Stimulated activated naive CD8-positive, alpha-beta T cell treated with anti-CD3 and anti-CD28 coated beads, Interleukin-15, amount 100 ng/mL, for 72 hours (primary cell): ENCODE results near the gene TBXAS1.
A peak's percentile ranks its signal among the peaks of the same experiment; 100 is the strongest.

Source experiments
- ATAC-seq: fragments of 150-1000 bp; cut with Tn5 transposase; 2 replicates; pipeline ENCODE4 v1.10.0; 2021; ENCODE audit warnings: mild to moderate bottlenecking, moderate library complexity
- DNase-seq, 2 donors: peaks; one replicate each; pipeline ENCODE4 v3.0.0; 2021 to 2022
- H3K27ac Mint-ChIP-seq, 2 donors: one replicate each; pipeline ENCODE4 v1.8.0; 2022; ENCODE audit warnings: mild to moderate bottlenecking in 2 of 2, mixed read lengths in 2 of 2, moderate library complexity in 2 of 2
- H3K27me3 Mint-ChIP-seq: one replicate; pipeline ENCODE4 v1.8.0; 2022; ENCODE audit warnings: mixed read lengths
- H3K4me1 Mint-ChIP-seq: one replicate; pipeline ENCODE4 v1.8.0; 2022; ENCODE audit warnings: mild to moderate bottlenecking, mixed read lengths
- H3K4me3 Mint-ChIP-seq, 2 donors: one replicate each; pipeline ENCODE4 v1.8.0; 2022; ENCODE audit warnings: mild to moderate bottlenecking in 2 of 2, mixed read lengths in 2 of 2, moderate library complexity in 1 of 2
- H3K9me3 Mint-ChIP-seq, 2 donors: one replicate each; pipeline ENCODE4 v1.8.0; 2022; ENCODE audit warnings: mixed read lengths in 2 of 2

Gene TBXAS1

DNA sequence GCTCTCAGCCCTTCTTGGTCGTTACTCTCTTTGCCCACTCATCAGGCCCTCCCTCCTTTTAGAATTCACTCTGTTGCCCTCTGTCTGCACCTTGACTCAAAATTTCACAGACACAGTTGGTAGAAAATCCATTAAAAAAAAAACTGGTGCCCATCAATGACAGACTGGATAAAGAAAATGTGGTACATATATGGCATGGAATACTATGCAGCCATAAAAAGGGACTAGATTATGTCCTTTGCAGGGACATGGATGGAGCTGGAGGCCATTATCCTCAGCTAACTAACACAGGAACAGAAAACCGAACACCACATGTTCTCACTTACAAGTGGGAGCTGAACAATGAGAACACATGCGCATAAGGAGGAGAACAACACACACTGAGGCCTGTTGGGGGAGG, 118.0 kb downstream of the TBXAS1 start:
- Mint-ChIP-seq H3K27me3 (peaks cover 27% of the 10 kb centered on the region), H3K4me1 (no peaks in the 10 kb centered on the region), H3K4me3 (no peak overlapping the region), H3K9me3 (peaks cover 13 to 26% of the 10 kb centered on the region in 2 donors), H3K27ac (no peak overlapping the region)
- no peak for DNase-seq
- no peak for ATAC-seq

DNA sequence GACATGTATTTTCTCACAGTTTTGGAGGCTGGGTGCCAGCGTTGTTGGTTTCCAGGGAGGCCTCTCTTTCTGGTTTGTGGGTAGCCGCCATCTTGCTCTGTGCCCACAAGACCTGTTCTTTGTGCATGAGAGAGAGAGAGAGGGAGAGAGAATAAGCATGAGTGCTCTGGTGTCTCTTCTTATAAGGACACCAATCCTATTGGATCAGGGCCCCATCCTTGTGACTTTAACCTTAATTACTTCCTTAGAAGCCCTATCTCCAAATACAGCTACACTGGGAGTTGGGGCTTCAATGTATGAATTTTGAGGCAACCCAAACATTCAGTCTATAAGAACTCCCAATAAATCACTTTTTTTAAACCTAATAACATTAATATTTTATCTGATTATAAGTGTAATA, 119.1 kb downstream of the TBXAS1 start:
- ATAC-seq, result no peak
- Mint-ChIP-seq H3K4me3 (no peak overlapping the region), H3K27me3 (peaks cover 26% of the 10 kb centered on the region), H3K27ac (no peak overlapping the region), H3K4me1 (no peaks in the 10 kb centered on the region), H3K9me3 (peaks cover 13 to 26% of the 10 kb centered on the region in 2 donors)
- DNase-seq, result no peak

DNA sequence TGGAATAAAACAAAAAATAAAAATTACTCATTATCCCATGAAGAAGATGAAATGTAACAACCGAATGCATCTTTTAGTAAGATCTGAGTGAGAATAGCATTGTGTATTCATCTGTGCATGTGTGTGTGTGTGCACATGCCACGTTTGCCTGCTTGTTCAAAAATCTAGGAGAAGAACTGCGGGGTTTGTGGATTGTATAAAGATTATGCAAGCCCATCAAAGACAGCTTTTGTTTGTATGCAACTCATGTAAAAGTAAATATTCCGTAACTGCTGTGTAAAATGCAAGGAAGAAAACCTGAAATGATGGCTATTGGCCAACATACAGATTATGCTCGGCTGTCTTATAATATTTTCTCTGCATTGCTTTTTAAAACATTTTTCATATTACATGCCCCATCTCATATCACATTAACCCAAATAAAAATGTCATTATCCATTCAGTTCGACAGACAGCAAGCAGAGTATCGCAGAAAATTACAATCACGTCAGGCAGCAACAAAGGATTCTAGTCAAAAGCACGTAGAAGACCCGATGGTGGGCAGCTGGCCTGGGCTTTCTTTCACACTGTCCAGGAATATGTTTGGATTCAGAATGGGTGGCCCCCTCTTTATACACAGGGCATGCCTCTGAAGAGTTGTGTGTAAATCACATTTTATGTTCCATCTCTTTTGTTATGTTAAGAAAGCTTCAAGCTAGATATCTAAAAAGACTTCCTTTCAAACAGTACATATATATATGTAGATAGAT, 119.7 kb downstream of the TBXAS1 start:
- Mint-ChIP-seq H3K27me3 (peaks cover 20% of the 10 kb centered on the region), H3K4me1 (no peaks in the 10 kb centered on the region), H3K4me3 (no peak overlapping the region), H3K9me3 (peaks cover 13 to 26% of the 10 kb centered on the region in 2 donors), H3K27ac (no peak overlapping the region)
- DNase-seq, result no peak
- no peak for ATAC-seq

DNA sequence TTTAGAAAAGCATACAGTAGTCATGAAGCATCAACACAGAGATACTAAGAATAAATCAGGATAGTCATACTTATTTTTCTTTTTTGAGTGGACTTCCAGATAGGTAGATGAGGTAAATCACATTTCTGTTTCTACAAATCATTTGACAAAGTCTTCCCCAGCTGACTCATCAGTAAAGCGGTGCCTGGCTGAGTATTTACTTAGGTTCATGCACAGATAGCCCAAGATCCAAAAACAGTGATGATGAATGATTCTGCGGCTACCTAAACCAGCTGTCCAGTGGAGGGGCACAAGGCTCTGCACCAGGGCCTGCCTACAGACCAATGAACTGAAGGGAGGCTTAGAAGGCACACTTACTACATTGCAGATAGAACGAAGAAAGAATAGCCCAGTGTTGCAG, 120.6 kb downstream of the TBXAS1 start:
- no peak for DNase-seq
- no peaks in the 10 kb centered on the region for H3K4me1 Mint-ChIP-seq
- H3K4me3 Mint-ChIP-seq, result no peak overlapping the region
- peaks cover 12% of the 10 kb centered on the region for H3K27me3 Mint-ChIP-seq
- peaks cover 13 to 26% of the 10 kb centered on the region in 2 donors for H3K9me3 Mint-ChIP-seq
- H3K27ac Mint-ChIP-seq, result no peak overlapping the region
- ATAC-seq, result no peak

DNA sequence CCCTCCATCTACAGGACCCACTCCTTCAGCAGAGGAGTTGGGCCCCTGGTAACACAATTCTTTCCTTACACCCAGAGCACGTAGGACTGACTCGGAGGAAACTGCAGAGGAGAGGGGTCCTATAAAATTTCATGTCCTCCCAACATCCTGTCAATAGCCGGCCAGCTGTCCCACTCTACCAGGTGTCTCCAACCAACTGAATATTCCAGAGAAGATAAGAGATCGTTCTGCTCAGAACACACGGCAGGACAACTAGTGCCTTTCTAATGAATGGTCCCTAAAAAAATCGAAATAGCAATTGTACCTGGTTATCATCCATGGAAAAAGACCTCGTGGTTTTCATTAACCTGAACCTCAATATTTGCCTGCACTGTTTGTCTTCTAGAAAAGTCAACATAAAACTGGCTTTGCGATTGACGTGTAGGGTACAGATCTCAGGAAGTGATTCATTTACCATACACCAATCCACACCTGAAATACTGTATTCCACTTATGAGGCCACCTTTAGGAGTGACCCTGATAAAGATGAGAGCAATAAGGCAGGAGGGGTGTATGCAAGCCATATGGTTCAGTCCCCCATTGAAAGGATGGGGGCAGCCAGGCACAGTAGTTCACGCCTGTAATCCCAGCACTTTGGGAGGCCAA, 121.9 kb downstream of the TBXAS1 start:
- DNase-seq (no peak), ATAC-seq (no peak)
- H3K9me3 Mint-ChIP-seq, result peaks cover 7 to 14% of the 10 kb centered on the region in 2 donors
- no peak overlapping the region for H3K4me3 Mint-ChIP-seq
- no peak overlapping the region for H3K27ac Mint-ChIP-seq
- no peaks in the 10 kb centered on the region for H3K4me1 Mint-ChIP-seq
- H3K27me3 Mint-ChIP-seq, result no peaks in the 10 kb centered on the region

DNA sequence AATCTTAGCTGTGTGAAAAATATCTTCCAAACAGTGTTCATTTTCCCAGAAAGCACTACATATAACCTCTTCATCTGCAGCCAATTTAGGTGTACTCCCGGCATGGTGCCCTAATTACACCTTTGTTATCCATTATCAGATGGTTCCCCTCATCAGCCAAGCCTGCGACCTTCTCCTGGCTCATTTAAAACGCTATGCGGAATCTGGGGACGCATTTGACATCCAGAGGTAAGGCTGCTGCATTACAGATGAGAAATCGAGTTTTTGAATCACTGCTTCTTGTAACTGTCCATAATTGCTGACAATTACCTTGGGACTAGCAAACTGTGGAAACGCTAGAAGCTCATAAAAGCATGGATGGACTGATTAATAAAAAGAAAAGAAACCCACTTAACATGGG, 124.2 kb downstream of the TBXAS1 start:
- no peak overlapping the region for H3K27ac Mint-ChIP-seq
- no peaks in the 10 kb centered on the region for H3K27me3 Mint-ChIP-seq
- DNase-seq (no peak), ATAC-seq (no peak)
- H3K9me3 Mint-ChIP-seq, result no peaks in the 10 kb centered on the region
- H3K4me3 Mint-ChIP-seq, result no peak overlapping the region
- no peaks in the 10 kb centered on the region for H3K4me1 Mint-ChIP-seq

DNA sequence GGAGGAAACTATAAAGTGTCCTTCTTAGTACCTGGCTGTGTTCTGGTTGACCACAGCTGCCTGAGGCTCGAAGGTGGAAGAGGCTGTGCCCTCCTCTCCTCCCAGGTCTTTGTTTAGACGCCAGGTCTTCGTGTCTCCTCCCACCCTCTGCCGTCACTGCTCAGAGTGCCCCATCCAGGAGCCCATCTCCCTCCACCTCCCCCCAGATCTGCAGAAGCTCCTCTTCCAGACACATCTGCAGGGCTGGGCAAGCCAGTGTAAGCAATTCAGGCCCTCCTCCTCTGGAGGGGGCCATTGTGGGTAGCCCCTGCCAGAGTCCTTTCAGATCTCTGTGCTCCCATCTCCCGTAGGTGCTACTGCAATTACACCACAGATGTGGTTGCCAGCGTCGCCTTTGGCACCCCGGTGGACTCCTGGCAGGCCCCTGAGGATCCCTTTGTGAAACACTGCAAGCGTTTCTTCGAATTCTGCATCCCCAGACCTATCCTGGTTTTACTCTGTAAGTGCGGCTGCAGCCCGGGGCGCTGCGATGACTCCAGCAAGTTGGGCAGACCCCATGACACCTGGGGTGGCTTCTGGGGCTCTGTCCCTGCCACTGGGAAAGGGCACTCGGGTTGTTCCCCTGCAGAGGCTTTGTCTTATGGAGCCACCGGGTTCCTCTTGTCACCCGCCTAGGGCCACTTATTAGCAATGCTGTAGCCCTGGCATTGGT, 126.2 kb downstream of the TBXAS1 start:
- DNase-seq, result no peak
- Mint-ChIP-seq H3K4me3 (no peak overlapping the region), H3K27ac (no peak overlapping the region), H3K9me3 (no peaks in the 10 kb centered on the region), H3K4me1 (peaks cover 2% of the 10 kb centered on the region), H3K27me3 (no peaks in the 10 kb centered on the region)
- no peak for ATAC-seq

DNA sequence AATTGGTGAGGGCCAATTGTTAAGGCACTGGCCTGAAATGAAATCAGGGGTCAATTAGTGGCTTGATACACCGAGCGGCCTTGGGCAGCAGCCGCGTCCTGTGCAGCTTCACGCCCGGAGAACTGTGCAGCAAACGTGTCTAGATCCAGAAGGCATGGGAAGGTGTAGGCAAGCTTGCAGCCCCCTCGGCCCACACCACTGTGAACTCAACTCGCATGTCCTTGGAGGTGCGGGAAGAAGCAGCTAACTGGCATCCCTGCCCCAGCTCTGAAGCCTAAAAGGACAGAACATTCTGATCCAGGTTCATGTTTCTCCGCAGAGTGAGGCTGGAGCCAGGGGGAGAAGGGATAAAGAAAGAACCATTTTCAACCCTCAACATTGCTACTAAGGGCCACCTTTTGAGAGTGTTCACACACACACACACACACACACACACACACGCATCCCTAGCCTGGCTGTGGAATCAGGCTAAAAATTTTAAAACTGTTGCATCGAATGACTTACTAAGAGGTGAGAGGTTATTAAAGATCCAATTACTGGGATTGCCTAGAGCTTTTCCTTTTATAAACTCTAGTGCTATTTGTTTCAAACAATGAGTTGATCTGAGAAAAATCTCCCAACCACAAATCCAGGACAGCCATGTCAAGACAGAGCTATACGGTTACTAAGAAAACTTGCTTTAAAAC, 129.7 kb downstream of the TBXAS1 start:
- Mint-ChIP-seq H3K4me1 (peaks cover 12% of the 10 kb centered on the region), H3K27me3 (no peaks in the 10 kb centered on the region), H3K9me3 (no peaks in the 10 kb centered on the region), H3K4me3 (no peak overlapping the region), H3K27ac (no peak overlapping the region)
- ATAC-seq (no peak), DNase-seq (no peak)

DNA sequence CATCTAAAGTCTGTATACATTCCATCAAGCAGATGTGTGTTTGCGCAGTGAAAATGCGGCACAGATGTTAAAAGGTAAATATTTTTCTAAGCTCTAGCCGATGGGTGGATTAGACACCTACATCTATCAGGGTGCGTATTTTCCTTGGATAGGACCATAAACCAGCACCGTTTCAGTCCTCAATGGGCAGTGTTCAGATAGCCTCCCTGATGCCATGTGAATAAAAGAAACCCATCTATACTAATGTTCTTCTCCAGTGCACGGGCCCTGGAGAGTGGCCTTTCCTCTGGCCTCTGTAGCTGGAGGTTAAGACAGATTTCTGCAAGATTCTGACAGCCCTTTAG, 130.2 kb downstream of the TBXAS1 start:
- H3K27ac Mint-ChIP-seq, result no peak overlapping the region
- H3K4me3 Mint-ChIP-seq, result no peak overlapping the region
- no peaks in the 10 kb centered on the region for H3K9me3 Mint-ChIP-seq
- ATAC-seq, result no peak
- no peaks in the 10 kb centered on the region for H3K27me3 Mint-ChIP-seq
- no peak for DNase-seq
- peaks cover 12% of the 10 kb centered on the region for H3K4me1 Mint-ChIP-seq

DNA sequence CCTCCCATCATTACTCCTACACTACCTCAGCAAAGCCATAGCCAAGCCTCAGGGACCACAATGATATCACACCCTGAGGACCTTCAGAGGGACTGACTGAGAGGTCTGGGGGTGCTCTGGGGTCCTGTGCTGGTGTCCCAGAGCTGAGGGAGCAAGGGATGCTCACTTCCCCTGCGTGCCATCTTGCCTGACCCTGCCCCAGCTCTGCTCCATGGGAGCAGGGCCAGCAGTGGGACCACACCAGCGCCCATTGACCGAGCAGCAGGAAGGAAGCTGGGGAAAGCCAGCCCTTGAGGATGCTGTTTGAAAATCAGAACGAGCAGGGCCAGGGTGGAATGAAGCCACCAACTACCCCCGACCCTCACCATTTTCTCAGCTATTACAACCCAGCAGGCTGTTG, 130.7 kb downstream of the TBXAS1 start:
- peaks cover 12% of the 10 kb centered on the region for H3K4me1 Mint-ChIP-seq
- no peak overlapping the region for H3K4me3 Mint-ChIP-seq
- H3K9me3 Mint-ChIP-seq, result no peaks in the 10 kb centered on the region
- no peaks in the 10 kb centered on the region for H3K27me3 Mint-ChIP-seq
- ATAC-seq, result no peak
- DNase-seq, result no peak
- H3K27ac Mint-ChIP-seq, result no peak overlapping the region

DNA sequence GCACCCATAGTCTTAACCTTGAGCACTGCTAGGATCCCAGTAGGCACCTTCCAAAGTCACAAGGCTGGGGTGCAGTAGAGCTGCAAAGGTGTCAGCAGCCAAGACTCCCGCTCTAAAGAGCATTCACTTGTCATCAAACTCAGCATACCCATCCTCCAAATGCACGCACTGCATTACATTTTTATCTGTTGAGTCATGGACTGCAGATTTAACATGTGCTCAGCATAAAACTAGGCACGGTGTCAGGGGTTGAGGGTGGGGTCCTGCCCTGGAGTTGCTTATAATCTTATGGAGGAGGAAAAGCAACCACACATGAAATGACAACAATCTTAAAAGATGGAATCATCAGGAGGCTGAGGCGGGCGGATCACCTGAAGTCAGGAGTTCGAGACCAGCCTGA, 131.1 kb downstream of the TBXAS1 start:
- no peak overlapping the region for H3K4me3 Mint-ChIP-seq
- ATAC-seq (no peak), DNase-seq (no peak)
- H3K27me3 Mint-ChIP-seq, result no peaks in the 10 kb centered on the region
- H3K9me3 Mint-ChIP-seq, result no peaks in the 10 kb centered on the region
- H3K4me1 Mint-ChIP-seq, result peaks cover 12% of the 10 kb centered on the region
- H3K27ac Mint-ChIP-seq, result peak overlapping the region in 1 of 2 donors; percentile 27

DNA sequence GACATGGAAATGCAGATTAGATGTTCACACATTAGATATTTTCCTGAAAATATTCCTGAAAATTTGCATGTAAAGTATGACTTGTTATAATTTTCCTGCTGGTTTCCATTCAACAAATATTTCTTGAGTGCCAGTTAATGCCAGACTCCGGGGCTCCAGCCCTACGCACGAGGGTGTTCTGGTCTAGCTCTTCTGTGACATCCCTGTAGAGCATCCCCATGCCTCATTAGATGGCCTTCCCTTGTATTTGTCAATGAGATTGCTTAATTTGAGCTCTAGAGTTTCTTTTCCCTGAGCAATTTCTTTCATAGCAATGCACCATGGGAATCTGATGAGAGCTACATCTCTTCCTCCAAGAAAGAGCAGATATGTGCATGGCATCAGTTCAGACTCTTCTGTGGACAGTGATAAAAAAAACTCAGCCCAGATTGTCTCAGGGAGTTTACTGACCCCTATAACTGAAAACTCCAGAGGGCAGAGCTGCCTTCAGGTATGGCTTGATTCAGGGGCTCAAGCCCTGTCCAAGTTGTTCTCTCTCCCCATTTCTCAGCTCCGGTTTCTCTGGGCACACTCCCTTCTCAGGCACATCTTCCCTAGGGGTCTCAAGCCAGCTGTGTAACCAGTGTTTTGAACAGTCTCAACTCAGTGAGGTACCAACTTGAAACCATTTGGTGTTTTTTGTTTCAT, 137.0 kb downstream of the TBXAS1 start:
- H3K4me1 Mint-ChIP-seq, result peaks cover 2% of the 10 kb centered on the region
- no peak overlapping the region for H3K27ac Mint-ChIP-seq
- H3K9me3 Mint-ChIP-seq, result no peaks in the 10 kb centered on the region
- ATAC-seq (no peak), DNase-seq (no peak)
- peaks cover 8% of the 10 kb centered on the region for H3K27me3 Mint-ChIP-seq
- no peak overlapping the region for H3K4me3 Mint-ChIP-seq

DNA sequence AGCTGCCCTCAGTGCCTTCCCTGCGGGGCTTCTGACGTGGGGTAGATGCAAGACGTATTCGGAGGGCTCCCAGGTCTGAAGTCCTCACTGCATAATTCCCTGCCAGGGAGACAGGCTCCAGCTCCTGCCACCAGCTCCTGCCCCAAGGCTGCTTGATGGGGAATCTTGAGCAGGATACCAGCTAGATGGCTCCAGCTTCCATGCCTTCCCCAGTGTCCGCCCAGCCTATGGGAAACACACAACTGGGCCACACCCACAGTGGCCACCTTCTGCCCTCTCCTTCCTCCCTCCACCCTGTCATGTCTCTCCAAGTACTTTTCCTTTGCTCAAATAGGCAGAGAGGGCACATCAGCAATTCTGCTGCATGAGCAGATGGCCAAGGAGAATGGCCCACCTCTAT, 137.9 kb downstream of the TBXAS1 start:
- no peak overlapping the region for H3K27ac Mint-ChIP-seq
- H3K27me3 Mint-ChIP-seq, result peaks cover 8% of the 10 kb centered on the region
- DNase-seq (no peak), ATAC-seq (no peak)
- no peaks in the 10 kb centered on the region for H3K9me3 Mint-ChIP-seq
- H3K4me1 Mint-ChIP-seq, result no peaks in the 10 kb centered on the region
- no peak overlapping the region for H3K4me3 Mint-ChIP-seq

DNA sequence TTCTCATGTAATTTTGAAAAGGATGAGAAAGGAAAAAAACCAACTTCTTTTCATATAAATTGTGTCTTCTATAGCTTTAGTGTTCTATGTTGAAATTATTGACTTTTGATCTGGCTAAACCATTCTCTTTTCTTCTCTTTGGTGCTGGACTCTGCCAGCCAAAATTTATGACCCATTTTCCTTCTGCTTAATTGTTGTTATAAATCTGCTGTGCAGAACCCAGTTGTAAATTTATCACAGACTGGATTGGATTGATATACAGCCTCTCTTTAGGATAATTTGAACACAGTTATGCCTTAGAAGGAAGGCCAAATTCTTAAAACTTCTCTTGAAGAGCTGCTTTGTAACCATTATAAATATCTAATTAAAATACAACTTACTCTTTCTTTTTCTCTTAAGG, 139.9 kb downstream of the TBXAS1 start:
- H3K9me3 Mint-ChIP-seq, result no peaks in the 10 kb centered on the region
- H3K4me3 Mint-ChIP-seq, result no peak overlapping the region
- DNase-seq, result no peak
- peaks cover 8% of the 10 kb centered on the region for H3K27me3 Mint-ChIP-seq
- peak overlapping the region in 1 of 2 donors; percentile 8 for H3K27ac Mint-ChIP-seq
- no peaks in the 10 kb centered on the region for H3K4me1 Mint-ChIP-seq
- no peak for ATAC-seq

DNA sequence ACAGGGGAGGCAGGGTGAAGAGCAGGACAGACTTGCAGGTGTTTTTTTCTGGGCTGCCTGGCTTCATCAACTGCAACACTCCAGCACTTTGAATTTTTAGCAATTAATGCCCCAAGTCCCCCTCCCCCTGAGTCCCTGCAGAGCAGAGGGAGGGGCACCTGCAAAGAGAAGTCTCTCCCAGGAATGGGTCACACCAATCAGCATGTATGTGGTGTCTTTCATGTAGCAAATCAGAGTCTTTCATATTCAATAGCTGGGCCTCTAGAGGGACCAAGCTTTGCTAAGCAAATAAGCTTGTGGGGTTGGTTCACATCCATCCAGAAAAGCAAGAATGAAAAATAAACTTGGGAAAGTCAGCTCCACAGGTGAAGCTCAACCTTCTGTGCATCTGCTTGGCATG, 143.0 kb downstream of the TBXAS1 start:
- ATAC-seq (no peak), DNase-seq (no peak)
- Mint-ChIP-seq H3K9me3 (no peaks in the 10 kb centered on the region), H3K27ac (peak overlapping the region in 1 of 2 donors; percentile 60), H3K4me1 (peaks cover 4% of the 10 kb centered on the region), H3K27me3 (peaks cover 8% of the 10 kb centered on the region), H3K4me3 (no peak overlapping the region)
